ENCODE measurements around the gene MTSS2. TPM values are rescaled to one million over a fixed set of nuclear protein-coding genes. Genes with fewer than 3 reads are reported as not detected.

Gene MTSS2
- total RNA-seq, 1 experiment from 2014 or later, result 52.0 TPM

GRCh38 chr16:70684146-70685060 is 1.4 kb downstream of the MTSS2 start:
- Histone ChIP-seq H2AFZ (no peak overlapping the region), H3F3A (ENCODE audit: insufficient read depth, low read depth) (peaks cover 14% of the 10 kb centered on the region; the same call in 1 of the 2 replicates), H3K27ac (no peak overlapping the region), H3K4me2 (peak overlapping the region; percentile 87), H3K4me1 (replicated peaks; ENCODE audit: insufficient read depth) (peaks cover 30% of the 10 kb centered on the region), H3K36me3 (ENCODE audit: low read depth) (no peaks in the 10 kb centered on the region), H3K79me2 (ENCODE audit: low read depth) (peaks cover 48% of the 10 kb centered on the region), H3K9me3 (ENCODE audit: insufficient read depth, low read depth) (no peaks in the 10 kb centered on the region), H4K20me1 (ENCODE audit: insufficient read depth) (peaks cover 30% of the 10 kb centered on the region), H3K9me2 (ENCODE audit: insufficient read depth) (no peaks in the 10 kb centered on the region), H3K27me3 (ENCODE audit: insufficient read depth, low read depth) (no peaks in the 10 kb centered on the region), H3K4me3 (peak overlapping the region; percentile 93)
- intact Hi-C loops (cut with micrococcal nuclease; ENCODE audit: unreplicated experiment), result loop anchor here (5.0 kb wide), 1 partner anchor 653 kb away; no protein-coding TSS in a partner anchor
- no peak for DNase-seq
- CTCF ChIA-PET, result interaction anchor here (0.6 kb wide), 1 partner anchor 54 kb away, joined by 5 read pairs; no protein-coding TSS in a partner anchor
- BruUV-seq (replicated peaks), result no TSS peak
- POLR2A ChIA-PET (ENCODE audit: unreplicated experiment), result no interaction called here
- TF ChIP-seq CTCF (conservative IDR thresholded peaks at IDR 0.05) (no peak), EZH2 (IDR thresholded peaks at IDR 0.05; ENCODE audit: low read depth) (no peak)

- no peak for DNase-seq
- H4K20me1 ChIP-seq (ENCODE audit: insufficient read depth), result peaks cover 30% of the 10 kb centered on the region
- H2AFZ ChIP-seq, result no peak overlapping the region
- TF ChIP-seq CTCF (conservative IDR thresholded peaks at IDR 0.05), result no peak
- TF ChIP-seq EZH2 (IDR thresholded peaks at IDR 0.05; ENCODE audit: low read depth), result no peak
- H3K36me3 ChIP-seq (ENCODE audit: low read depth), result no peaks in the 10 kb centered on the region
- H3F3A ChIP-seq (ENCODE audit: insufficient read depth, low read depth), result peaks cover 10% of the 10 kb centered on the region; the same call in 1 of the 2 replicates
- no peaks in the 10 kb centered on the region for H3K9me3 ChIP-seq (ENCODE audit: insufficient read depth, low read depth)
- no peak overlapping the region for H3K4me3 ChIP-seq
- CTCF ChIA-PET, result no interaction called here
- peak overlapping the region; percentile 87 for H3K4me2 ChIP-seq
- H3K27ac ChIP-seq, result no peak overlapping the region
- POLR2A ChIA-PET (ENCODE audit: unreplicated experiment), result no interaction called here
- peaks cover 48% of the 10 kb centered on the region for H3K79me2 ChIP-seq (ENCODE audit: low read depth)
- no peaks in the 10 kb centered on the region for H3K27me3 ChIP-seq (ENCODE audit: insufficient read depth, low read depth)
- BruUV-seq (replicated peaks), result no TSS peak
- intact Hi-C loops (cut with micrococcal nuclease; ENCODE audit: unreplicated experiment), result no loop called here
- peaks cover 30% of the 10 kb centered on the region for H3K4me1 ChIP-seq (replicated peaks; ENCODE audit: insufficient read depth)
- H3K9me2 ChIP-seq (ENCODE audit: insufficient read depth), result no peaks in the 10 kb centered on the region
Measured at GRCh38 chr16:70683146-70683944, 2.5 kb downstream of the MTSS2 start.

Data from PC-9 (cell line).